Inflammatory macrophage (primary cell): ENCODE data around the gene SNX33.
A peak's percentile ranks its signal among the peaks of the same experiment; 100 is the strongest.

ENCODE experiments used
- DNase-seq, 2 donors: peaks; one replicate each; pipeline ENCODE4 v3.0.0-alpha.2; 2020 to 2022

Gene SNX33

GRCh38 chr15:75641179-75641503, 6.6 kb upstream of the SNX33 start:
- no peak for DNase-seq

- DNase-seq = no peak
These were observed 6.1 kb upstream of the SNX33 start for GRCh38 chr15:75641603-75642002.

GRCh38 chr15:75644376-75644775, 3.3 kb upstream of the SNX33 start:
- DNase-seq = no peak

- no peak for DNase-seq
These were observed 1.4 kb upstream of the SNX33 start for GRCh38 chr15:75646112-75646943.

- DNase-seq = peak in 1 of 2 donors; percentile 15
These were observed 758 bp upstream of the SNX33 start for GRCh38 chr15:75646944-75647364.

GRCh38 chr15:75648156-75649000, 666 bp downstream of the SNX33 start:
- DNase-seq = peak in 1 of 2 donors; percentile 24

- no peak for DNase-seq
These were observed 1.5 kb downstream of the SNX33 start for GRCh38 chr15:75649045-75649761.

GRCh38 chr15:75649848-75650247, 2.1 kb downstream of the SNX33 start:
- DNase-seq = no peak

- peak; percentile 42 to 56 for DNase-seq
These were observed 3.4 kb downstream of the SNX33 start for GRCh38 chr15:75650908-75651809.

GRCh38 chr15:75651810-75652543, 4.3 kb downstream of the SNX33 start:
- DNase-seq = no peak

- no peak for DNase-seq
These were observed 5.7 kb downstream of the SNX33 start for GRCh38 chr15:75653347-75653913.

GRCh38 chr15:75654201-75654907, 6.6 kb downstream of the SNX33 start:
- no peak for DNase-seq

- no peak for DNase-seq
These were observed 8.2 kb downstream of the SNX33 start for GRCh38 chr15:75655931-75656330.

GRCh38 chr15:75656331-75656730, 8.6 kb downstream of the SNX33 start:
- DNase-seq = no peak

- no peak for DNase-seq
These were observed 9.1 kb downstream of the SNX33 start for GRCh38 chr15:75656813-75657212.

- no peak for DNase-seq
These were observed 11.5 kb downstream of the SNX33 start for GRCh38 chr15:75659141-75659771.

- DNase-seq = no peak
These were observed 12.4 kb downstream of the SNX33 start for GRCh38 chr15:75659928-75660645.

GRCh38 chr15:75661100-75661755, 13.5 kb downstream of the SNX33 start:
- DNase-seq = peak in 1 of 2 donors; percentile 8

- no peak for DNase-seq
These were observed 14.0 kb downstream of the SNX33 start for GRCh38 chr15:75661756-75662140.
